Natural killer cell (primary cell): Measurements from ENCODE around the gene ZNF438. TPM values are rescaled to one million over a fixed set of nuclear protein-coding genes. Genes with fewer than 3 reads are reported as not detected.

ENCODE experiments used
- ATAC-seq, 3 donors: fragments of 150-1000 bp in 2 of 3; fragments of 200-7000 bp in 1 of 3; cut with Tn5 transposase; 1 replicate in 1 of 3; 2 replicates in 2 of 3; pipeline ENCODE4 v1.10.0; 2021; ENCODE audit warnings: mild to moderate bottlenecking in 2 of 3, moderate library complexity in 2 of 3
- DNase-seq, 2 donors: peaks; one replicate each; pipeline versions ENCODE4 v3.0.0 to v3.0.0-alpha.2; 2013 to 2021; ENCODE audit warnings: mixed read lengths in 1 of 2
- H3K27ac ChIP-seq: one replicate; pipeline ENCODE4 v1.5.1; 2013; ENCODE audit warnings: mild to moderate bottlenecking, low read length
- H3K27me3 ChIP-seq: one replicate; pipeline ENCODE4 v1.6.1; 2013; ENCODE audit warnings: low read length; ENCODE audit not compliant: control insufficient read depth, insufficient read depth
- H3K36me3 ChIP-seq: one replicate; pipeline ENCODE4 v1.6.1; 2013; ENCODE audit warnings: low read length; ENCODE audit not compliant: control insufficient read depth, insufficient read depth
- H3K4me1 ChIP-seq: one replicate; pipeline ENCODE4 v1.6.1; 2013; ENCODE audit warnings: low read length; ENCODE audit not compliant: control insufficient read depth, insufficient read depth
- H3K4me3 ChIP-seq: one replicate; pipeline ENCODE4 v1.5.1; 2013; ENCODE audit warnings: low read length
- H3K9me3 ChIP-seq: one replicate; pipeline ENCODE4 v1.6.1; 2013; ENCODE audit warnings: low read length; ENCODE audit not compliant: control insufficient read depth, insufficient read depth
- H3K27ac Mint-ChIP-seq, 2 donors: one replicate each; pipeline ENCODE4 v1.8.0; 2022; ENCODE audit warnings: mild to moderate bottlenecking in 2 of 2, mixed read lengths in 2 of 2, moderate library complexity in 1 of 2
- H3K27me3 Mint-ChIP-seq, 2 donors: one replicate each; pipeline ENCODE4 v1.8.0; 2022; ENCODE audit warnings: low read depth in 2 of 2, mixed read lengths in 2 of 2
- H3K36me3 Mint-ChIP-seq: one replicate; pipeline ENCODE4 v1.8.0; 2022; ENCODE audit warnings: mixed read lengths
- H3K4me1 Mint-ChIP-seq, 2 donors: one replicate each; pipeline ENCODE4 v1.8.0; 2022; ENCODE audit warnings: mixed read lengths in 2 of 2
- H3K4me3 Mint-ChIP-seq: one replicate; pipeline ENCODE4 v1.8.0; 2022; ENCODE audit warnings: mild to moderate bottlenecking, moderate library complexity, mixed read lengths
- H3K9me3 Mint-ChIP-seq, 2 donors: one replicate each; pipeline ENCODE4 v1.8.0; 2022; ENCODE audit warnings: mixed read lengths in 2 of 2
- CTCF ChIP-seq: fragments of 200-600 bp; IDR thresholded peaks from one replicate; pipeline ENCODE4 v1.8.0; 2022; ENCODE audit warnings: antibody characterized with exemption
- WGBS: methylation state at CpG from one replicate; pipeline ENCODE4 v1.1.7; 2013; ENCODE audit warnings: missing lambda C conversion rate; ENCODE audit not compliant: insufficient coverage; 5-methylcytosine and 5-hydroxymethylcytosine counted together
- intact Hi-C: fragments of 100-400 bp; cut with micrococcal nuclease; formaldehyde crosslinking; loops from one replicate; pipeline ENCODE4 v1.14.2; 2022
- total RNA-seq, 4 donors: library from RNA; stranded (reverse); fragments of 120-200 nt in 1 of 4; gene quantifications; one replicate each; pipeline versions ENCODE4 v1.2.3 to v1.2.4, GENCODE V29; 2013 to 2022

Gene ZNF438, protein sequence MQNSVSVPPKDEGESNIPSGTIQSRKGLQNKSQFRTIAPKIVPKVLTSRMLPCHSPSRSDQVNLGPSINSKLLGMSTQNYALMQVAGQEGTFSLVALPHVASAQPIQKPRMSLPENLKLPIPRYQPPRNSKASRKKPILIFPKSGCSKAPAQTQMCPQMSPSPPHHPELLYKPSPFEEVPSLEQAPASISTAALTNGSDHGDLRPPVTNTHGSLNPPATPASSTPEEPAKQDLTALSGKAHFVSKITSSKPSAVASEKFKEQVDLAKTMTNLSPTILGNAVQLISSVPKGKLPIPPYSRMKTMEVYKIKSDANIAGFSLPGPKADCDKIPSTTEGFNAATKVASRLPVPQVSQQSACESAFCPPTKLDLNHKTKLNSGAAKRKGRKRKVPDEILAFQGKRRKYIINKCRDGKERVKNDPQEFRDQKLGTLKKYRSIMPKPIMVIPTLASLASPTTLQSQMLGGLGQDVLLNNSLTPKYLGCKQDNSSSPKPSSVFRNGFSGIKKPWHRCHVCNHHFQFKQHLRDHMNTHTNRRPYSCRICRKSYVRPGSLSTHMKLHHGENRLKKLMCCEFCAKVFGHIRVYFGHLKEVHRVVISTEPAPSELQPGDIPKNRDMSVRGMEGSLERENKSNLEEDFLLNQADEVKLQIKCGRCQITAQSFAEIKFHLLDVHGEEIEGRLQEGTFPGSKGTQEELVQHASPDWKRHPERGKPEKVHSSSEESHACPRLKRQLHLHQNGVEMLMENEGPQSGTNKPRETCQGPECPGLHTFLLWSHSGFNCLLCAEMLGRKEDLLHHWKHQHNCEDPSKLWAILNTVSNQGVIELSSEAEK
- 1 to 10 TPM; 2.2 to 3.7 (median 3.7) TPM for total RNA-seq
- 8.7 TPM for total RNA-seq (2013)

DNA sequence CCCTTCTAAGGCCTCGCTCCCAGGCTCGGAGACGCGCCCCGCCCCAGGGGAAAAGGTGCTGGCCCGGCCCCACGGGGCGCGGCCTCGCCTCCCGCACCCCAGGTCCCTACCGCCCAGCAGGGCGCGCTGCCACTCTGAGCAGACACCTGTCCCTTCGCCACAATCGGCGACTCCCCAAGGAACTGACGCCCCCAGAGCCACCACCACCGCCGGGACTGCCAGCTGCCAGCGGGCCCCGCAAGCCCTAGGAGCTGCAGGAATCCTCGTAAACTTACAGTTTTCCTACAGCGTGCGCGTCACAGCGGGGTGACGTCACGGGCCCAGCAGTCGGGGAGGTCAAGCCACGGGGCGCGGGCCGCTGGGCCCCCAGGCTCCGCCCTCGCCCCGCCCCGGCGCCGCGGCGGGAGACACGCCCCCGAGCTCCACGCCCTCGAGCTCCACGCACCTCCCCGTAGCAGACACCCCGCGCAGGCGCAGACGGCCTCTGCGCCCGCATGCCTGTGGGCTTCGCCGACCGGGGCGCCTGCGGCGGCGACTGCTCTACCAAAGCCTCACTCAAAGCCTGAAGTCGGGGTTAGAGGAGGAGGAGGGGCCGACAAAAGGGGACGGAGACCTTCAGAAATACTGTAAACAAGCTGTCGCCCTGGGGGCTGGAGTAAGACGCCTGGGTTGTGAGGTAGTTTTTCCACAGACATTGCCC is at the start of gene ZNF438:
ZNF438 (minus strand) TSS at position 308 of the 700 bp plus-strand sequence. CDS start 154,831 bp downstream, outside the sequence.
- Mint-ChIP-seq H3K4me1 (peaks cover 10 to 11% of the 10 kb centered on the region in 2 donors), H3K36me3 (no peaks in the 10 kb centered on the region), H3K27ac (peak within 1 kb of the TSS; percentile 90 to 97), H3K4me3 (peak within 1 kb of the TSS; percentile 94), H3K9me3 (no peaks in the 10 kb centered on the region), H3K27me3 (no peaks in the 10 kb centered on the region)
- ATAC-seq = peak; percentile 86 to 96 (median 88)
- no peaks in the 10 kb centered on the region for H3K27me3 ChIP-seq
- intact Hi-C loops = loop anchor here (1.0 to 5.0 kb wide), 4 partner anchors 34 to 776 kb away; partner anchors contain the start of gene ZEB1
- H3K4me3 ChIP-seq = peak within 1 kb of the TSS; percentile 66
- peaks cover 15% of the 10 kb centered on the region for H3K4me1 ChIP-seq
- DNase-seq = peak; percentile 97
- no peaks in the 10 kb centered on the region for H3K9me3 ChIP-seq
- 0% methylated on average over 66 of the region's 66 CpGs for WGBS
- no peaks in the 10 kb centered on the region for H3K36me3 ChIP-seq
- peak; percentile 73 for TF ChIP-seq CTCF
- peak within 1 kb of the TSS; percentile 90 for H3K27ac ChIP-seq

- Mint-ChIP-seq H3K27ac (no peak overlapping the region), H3K36me3 (no peaks in the 10 kb centered on the region), H3K4me1 (no peaks in the 10 kb centered on the region), H3K27me3 (peaks cover 17 to 23% of the 10 kb centered on the region in 2 donors), H3K4me3 (no peak overlapping the region), H3K9me3 (no peaks in the 10 kb centered on the region)
- ATAC-seq = no peak
- H3K27ac ChIP-seq = no peak overlapping the region
- WGBS = 89% methylated on average over 5 of the region's 6 CpGs
- no peak overlapping the region for H3K4me3 ChIP-seq
- no peak for TF ChIP-seq CTCF
- no peaks in the 10 kb centered on the region for H3K4me1 ChIP-seq
- DNase-seq = no peak
- H3K27me3 ChIP-seq = no peaks in the 10 kb centered on the region
- no peaks in the 10 kb centered on the region for H3K9me3 ChIP-seq
- H3K36me3 ChIP-seq = no peaks in the 10 kb centered on the region
- intact Hi-C loops = no loop called here
These were observed 44.9 kb upstream of the ZNF438 start for GRCh38 chr10:31076610-31076988.

DNA sequence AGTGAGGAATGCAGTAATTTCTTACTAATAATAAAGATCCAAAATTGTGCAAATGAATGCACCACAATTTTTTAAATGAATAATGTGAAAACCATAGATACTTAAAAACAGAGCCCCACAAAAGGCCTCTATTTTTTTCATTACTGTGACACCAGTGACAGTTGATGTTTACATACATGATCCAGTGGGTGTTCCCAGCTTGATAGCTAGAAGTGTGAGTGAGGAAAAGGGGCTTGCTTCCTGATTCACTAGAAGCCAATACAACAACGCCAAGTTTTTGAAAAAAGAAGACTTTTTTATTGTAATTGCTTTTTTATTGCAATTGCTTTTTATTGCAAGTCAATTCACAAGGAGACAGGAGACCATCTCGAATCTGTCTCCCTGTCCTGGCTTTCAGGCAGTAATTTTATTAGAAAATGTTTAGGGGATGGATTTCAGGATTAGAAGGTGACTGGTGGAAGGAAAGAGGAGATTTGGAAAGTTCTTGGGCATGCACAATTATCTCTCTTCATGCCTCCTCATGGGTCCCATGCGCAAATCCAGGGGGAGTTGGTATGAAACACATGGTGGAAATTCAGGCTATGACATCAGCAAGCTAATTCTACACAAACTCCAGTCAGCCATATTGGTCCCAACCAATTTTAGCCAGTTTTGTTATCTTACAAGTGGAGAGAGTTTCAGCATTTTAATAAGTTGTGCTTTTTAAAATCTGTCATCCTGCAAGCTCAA is 44.4 kb upstream of the ZNF438 start:
- 90% methylated on average over 2 of the region's 3 CpGs for WGBS
- Mint-ChIP-seq H3K27me3 (peaks cover 17 to 21% of the 10 kb centered on the region in 2 donors), H3K4me3 (no peak overlapping the region), H3K36me3 (no peaks in the 10 kb centered on the region), H3K4me1 (no peaks in the 10 kb centered on the region), H3K27ac (no peak overlapping the region), H3K9me3 (no peaks in the 10 kb centered on the region)
- TF ChIP-seq CTCF = no peak
- Histone ChIP-seq H3K9me3 (no peaks in the 10 kb centered on the region), H3K4me1 (no peaks in the 10 kb centered on the region), H3K27ac (no peak overlapping the region), H3K36me3 (no peaks in the 10 kb centered on the region), H3K4me3 (no peak overlapping the region), H3K27me3 (no peaks in the 10 kb centered on the region)
- no peak for DNase-seq
- intact Hi-C loops = no loop called here
- ATAC-seq = no peak
